OCI-LY1 (cell line): Measurements from ENCODE around the gene CAV1.

ENCODE experiments used
- CTCF ChIP-seq: fragments of 200-600 bp; sonication (generic), shearing (Covaris generic); IDR thresholded peaks from 2 replicates; pipeline ENCODE4 v1.5.1; 2017; ENCODE audit warnings: mild to moderate bottlenecking, antibody characterized with exemption, low read length, moderate library complexity, mixed read lengths
- EZH2 ChIP-seq: fragments of 200-600 bp; sonication (generic), shearing (Covaris generic); IDR thresholded peaks from 2 replicates; pipeline ENCODE4 v1.8.0; 2017; ENCODE audit warnings: borderline replicate concordance, mixed run types, mild to moderate bottlenecking, antibody characterized with exemption, low read length, moderate library complexity, mixed read lengths

- no peak for TF ChIP-seq CTCF
- TF ChIP-seq EZH2: no peak
These were observed 60.6 kb downstream of the CAV1 start for GRCh38 chr7:116585392-116585791.
